Ovary (tissue), 3 donors: ENCODE measurements around the gene SLC9A8.

Experiments used
- CTCF ChIP-seq, 3 donors: fragments of 450-650 bp in 2 of 3; fragments of 200-600 bp in 1 of 3; IDR thresholded peaks; one replicate each; pipeline versions ENCODE4 v1.5.1 to v1.8.0; 2016 to 2022; ENCODE audit warnings: antibody characterized with exemption in 3 of 3, mild to moderate bottlenecking in 1 of 3
- POLR2A ChIP-seq: fragments of 450-650 bp; IDR thresholded peaks from one replicate; pipeline ENCODE4 v1.6.1; 2017; ENCODE audit warnings: antibody characterized with exemption, mild to moderate bottlenecking, moderate library complexity
- donor health status: DM: no; HTN: no; CAD: no.

- TF ChIP-seq CTCF (IDR thresholded peaks at IDR 0.05): no peak
- no peak for TF ChIP-seq POLR2A
These were observed 89.0 kb downstream of the SLC9A8 start for GRCh38 chr20:49901588-49901987.
